ENCODE results near the gene SCG5.

SCG5 gene

DNA sequence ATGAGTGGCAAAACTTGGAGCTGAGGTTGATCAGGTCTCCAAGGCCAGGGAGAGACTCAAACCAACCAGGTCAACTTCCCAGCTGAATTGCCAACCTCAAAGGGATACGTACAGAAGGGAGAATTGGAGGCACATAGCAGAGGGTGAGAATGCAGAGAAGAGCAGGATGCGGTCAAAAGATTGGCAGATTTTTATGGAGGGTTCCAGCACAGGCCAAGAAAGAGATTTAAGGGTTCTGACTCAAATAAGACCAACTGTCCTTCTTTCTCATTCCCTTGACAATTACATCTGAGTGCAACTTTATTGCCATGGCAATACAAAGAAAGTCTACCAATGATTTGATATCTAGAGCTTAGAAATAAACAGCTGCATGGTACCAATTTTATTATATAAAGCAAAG lies 33.2 kb downstream of the SCG5 start:
- Mint-ChIP-seq H3K4me3 (no peak overlapping the region), H3K27ac (no peak overlapping the region), H3K4me1 (no peaks in the 10 kb centered on the region), H3K9me3 (no peaks in the 10 kb centered on the region), H3K36me3 (no peaks in the 10 kb centered on the region)
- ATAC-seq = no peak
- DNase-seq (ENCODE audit: low spot score in 2 of 2) = no peak

DNA sequence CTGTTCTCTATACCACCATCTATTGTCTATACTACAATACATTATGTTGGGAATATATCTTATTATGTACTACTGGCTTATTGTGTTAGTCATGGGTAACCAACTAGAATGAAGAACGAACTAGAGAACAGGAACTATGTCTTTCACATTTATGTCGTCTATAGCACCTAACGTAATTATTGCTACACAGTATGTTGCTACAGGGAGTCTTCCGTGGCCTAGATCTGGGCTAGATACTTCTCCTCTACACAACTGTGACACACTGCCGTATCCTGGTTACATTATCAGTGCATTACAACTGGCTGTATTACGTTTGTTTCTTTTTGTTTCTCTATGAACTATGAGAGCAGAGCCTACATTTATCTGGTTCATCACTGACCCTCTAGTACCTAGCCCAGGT lies 34.0 kb downstream of the SCG5 start:
- ATAC-seq (no peak), DNase-seq (ENCODE audit: low spot score in 2 of 2) (no peak)
- Mint-ChIP-seq H3K4me3 (no peak overlapping the region), H3K4me1 (no peaks in the 10 kb centered on the region), H3K9me3 (no peaks in the 10 kb centered on the region), H3K27ac (no peak overlapping the region), H3K36me3 (no peaks in the 10 kb centered on the region)

DNA sequence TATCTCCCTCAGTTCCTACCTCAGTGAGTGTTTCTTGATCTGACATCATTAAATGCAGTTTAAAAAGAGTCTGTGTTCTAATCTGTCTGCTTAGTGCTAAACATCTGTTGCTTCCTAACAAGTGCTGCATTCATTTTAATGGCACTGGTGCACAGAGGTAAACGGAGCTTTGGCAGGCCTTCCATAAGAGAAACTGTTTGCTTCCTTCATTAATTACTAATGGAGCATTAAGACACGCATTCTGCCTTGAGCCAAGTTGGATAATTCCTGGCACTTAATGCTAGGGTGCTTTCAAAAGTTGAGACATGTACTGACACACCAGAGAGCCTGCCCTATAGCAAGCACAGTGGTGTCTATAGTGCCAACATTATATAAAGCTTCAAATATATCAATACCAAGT lies 34.7 kb downstream of the SCG5 start:
- Mint-ChIP-seq H3K36me3 (no peaks in the 10 kb centered on the region), H3K4me1 (no peaks in the 10 kb centered on the region), H3K9me3 (no peaks in the 10 kb centered on the region), H3K4me3 (no peak overlapping the region), H3K27ac (no peak overlapping the region)
- DNase-seq (ENCODE audit: low spot score in 2 of 2) = no peak
- ATAC-seq = no peak

DNA sequence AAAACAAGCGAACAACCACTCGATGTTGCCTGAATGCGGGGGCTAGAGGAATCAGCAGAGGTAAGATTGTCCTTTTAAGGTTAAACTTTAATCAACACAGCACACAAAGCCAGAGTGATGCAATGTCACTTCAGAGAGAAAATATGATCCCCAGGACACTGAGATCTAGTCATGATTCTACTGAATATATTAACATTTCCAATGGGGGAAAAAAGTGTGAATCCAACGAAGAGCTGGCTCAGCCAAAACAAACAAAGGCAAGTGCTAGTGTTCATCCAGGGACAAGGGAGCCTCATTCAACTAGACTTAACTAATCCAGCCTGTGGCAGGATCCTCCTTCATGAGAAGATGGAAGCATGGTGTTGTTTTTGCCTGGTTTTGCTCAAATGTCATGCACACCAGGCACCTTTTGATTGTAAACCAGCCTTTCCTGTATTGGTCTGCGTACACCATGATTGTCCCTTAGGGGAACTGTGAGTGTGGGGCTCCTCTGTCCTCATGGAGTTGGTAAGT lies 35.8 kb downstream of the SCG5 start:
- no peak for ATAC-seq
- Mint-ChIP-seq H3K9me3 (no peaks in the 10 kb centered on the region), H3K4me1 (no peaks in the 10 kb centered on the region), H3K4me3 (no peak overlapping the region), H3K27ac (no peak overlapping the region), H3K36me3 (no peaks in the 10 kb centered on the region)
- no peak for DNase-seq (ENCODE audit: low spot score in 2 of 2)

DNA sequence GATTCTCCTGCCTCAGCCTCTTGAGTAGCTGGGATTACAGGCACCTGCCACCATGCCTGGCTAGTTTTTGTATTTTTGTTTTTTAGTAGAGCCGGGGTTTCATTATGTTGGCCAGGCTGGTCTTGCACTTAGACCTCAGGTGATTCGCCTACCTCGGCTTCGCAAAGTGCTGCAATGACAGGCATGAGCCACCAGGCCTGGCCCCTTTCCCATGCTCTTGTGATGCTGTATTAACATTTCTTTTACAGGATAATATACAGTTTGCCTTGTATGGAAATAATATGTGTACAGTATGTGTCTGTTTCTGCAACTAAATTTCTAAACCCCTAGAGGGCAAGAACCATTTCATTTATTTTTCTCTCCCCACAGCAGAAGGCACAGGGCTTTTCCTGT lies 37.8 kb downstream of the SCG5 start:
- Mint-ChIP-seq H3K4me3 (no peak overlapping the region), H3K27ac (no peak overlapping the region), H3K9me3 (no peaks in the 10 kb centered on the region), H3K4me1 (no peaks in the 10 kb centered on the region), H3K36me3 (no peaks in the 10 kb centered on the region)
- DNase-seq (ENCODE audit: low spot score in 2 of 2) (no peak), ATAC-seq (no peak)

DNA sequence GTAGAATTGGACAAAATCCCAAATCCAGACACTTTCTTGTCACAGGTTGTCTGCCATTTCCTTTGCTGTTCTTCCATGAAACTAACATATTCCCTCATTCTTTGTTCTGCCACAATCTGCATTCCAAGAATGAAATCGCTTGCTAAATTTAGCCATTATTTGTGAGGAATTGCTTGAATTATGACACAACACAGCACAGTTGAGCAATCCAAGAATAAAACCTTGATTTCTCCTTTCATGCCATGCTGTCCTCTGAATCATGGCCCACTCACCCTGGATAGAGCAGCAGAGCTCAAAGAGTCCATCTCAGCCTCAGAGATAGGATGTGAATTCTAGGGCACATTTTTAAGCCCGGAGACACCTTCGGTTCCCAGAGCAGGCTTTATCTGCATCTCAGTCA lies 41.1 kb downstream of the SCG5 start:
- no peak overlapping the region for H3K4me3 Mint-ChIP-seq
- no peak for ATAC-seq
- H3K9me3 Mint-ChIP-seq = no peaks in the 10 kb centered on the region
- H3K27ac Mint-ChIP-seq = no peak overlapping the region
- no peak for DNase-seq (ENCODE audit: low spot score in 2 of 2)
- H3K36me3 Mint-ChIP-seq = no peaks in the 10 kb centered on the region
- no peaks in the 10 kb centered on the region for H3K4me1 Mint-ChIP-seq

DNA sequence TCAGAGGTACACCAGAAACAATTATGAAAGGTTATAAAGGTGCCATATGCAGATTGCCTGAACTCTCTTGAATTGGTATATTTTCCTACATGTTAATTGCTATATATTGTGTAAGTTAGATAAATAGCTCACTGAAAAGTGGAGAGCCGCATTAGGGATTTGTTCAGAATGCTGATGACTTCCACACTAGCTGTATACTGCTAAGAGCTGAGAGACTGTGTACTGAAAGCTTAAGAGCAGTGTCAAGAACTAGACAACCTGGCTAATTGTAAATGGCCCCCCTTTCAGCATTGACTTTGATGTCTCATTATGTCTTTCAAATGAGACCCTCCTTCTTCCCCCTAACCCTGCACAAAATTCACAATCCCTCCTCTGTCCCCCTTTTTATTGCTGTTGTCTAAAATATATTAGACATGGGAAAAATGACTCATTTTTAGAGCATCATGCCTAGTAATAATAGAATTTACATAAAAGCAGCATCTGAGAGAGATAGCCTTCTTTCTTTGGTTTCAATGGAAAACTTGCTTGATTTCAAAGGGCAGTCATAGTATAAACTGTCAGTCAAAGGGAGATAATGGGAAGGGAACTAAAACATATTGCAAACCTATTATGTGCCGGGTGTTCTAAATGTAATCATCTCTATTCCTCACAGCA lies 41.6 kb downstream of the SCG5 start:
- H3K36me3 Mint-ChIP-seq = no peaks in the 10 kb centered on the region
- no peak overlapping the region for H3K27ac Mint-ChIP-seq
- H3K9me3 Mint-ChIP-seq = no peaks in the 10 kb centered on the region
- no peaks in the 10 kb centered on the region for H3K4me1 Mint-ChIP-seq
- H3K4me3 Mint-ChIP-seq = no peak overlapping the region
- DNase-seq (ENCODE audit: low spot score in 2 of 2) (no peak), ATAC-seq (no peak)

DNA sequence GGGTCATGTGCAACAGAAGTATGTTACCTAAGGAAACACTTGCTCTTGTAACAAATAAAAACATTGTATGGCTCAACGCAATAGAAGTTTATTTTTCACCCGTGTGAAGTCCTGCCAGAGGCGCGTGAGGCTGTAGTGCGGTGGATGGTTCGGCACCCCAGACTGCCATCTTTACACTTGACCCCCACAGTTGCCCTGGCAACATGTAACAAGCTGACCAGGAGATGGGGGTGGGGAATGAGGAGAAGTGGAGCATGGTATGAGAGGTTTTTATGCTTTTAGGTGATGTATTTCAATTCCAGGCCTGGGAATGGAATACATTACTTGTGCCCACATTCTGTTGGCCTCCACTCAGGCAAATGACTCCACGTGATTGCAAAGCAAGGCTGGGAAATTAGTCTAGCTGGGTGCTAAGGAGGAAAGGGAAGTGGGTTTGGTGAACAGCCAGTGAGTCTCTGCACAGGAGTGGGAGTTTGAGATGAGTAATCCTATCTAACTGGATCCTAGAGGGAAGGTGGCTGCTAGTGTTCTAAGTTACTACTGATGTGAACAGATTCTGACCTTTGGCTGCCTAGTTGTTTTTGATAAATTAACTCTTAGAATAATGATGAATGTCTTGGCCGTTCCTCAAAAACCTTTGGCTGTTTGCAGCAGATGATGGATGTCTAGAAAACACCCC lies 42.5 kb downstream of the SCG5 start:
- H3K27ac Mint-ChIP-seq = no peak overlapping the region
- ATAC-seq = peak; percentile 66
- no peaks in the 10 kb centered on the region for H3K9me3 Mint-ChIP-seq
- no peaks in the 10 kb centered on the region for H3K36me3 Mint-ChIP-seq
- no peaks in the 10 kb centered on the region for H3K4me1 Mint-ChIP-seq
- no peak overlapping the region for H3K4me3 Mint-ChIP-seq
- no peak for DNase-seq (ENCODE audit: low spot score in 2 of 2)

DNA sequence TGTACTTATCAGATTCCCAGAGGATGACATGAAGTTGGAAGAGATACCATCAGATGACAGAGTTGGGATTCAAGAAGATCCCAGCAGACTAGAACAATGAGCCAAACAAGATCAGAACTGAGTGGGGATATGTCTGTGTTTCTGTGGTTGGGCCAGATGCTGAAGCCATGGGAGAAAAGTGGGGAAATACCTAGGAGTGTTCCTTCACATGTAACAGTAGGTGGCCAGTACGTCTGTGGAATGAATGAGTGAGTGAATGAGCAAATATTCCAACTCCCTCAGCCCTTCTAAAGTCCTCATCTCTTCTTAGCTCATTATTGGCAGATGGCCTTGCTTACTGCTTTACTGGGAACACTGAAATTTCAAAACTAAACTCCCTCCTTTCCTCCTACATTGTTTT lies 44.1 kb downstream of the SCG5 start:
- Mint-ChIP-seq H3K36me3 (no peaks in the 10 kb centered on the region), H3K9me3 (no peaks in the 10 kb centered on the region), H3K4me1 (no peaks in the 10 kb centered on the region), H3K4me3 (no peak overlapping the region), H3K27ac (no peak overlapping the region)
- ATAC-seq (no peak), DNase-seq (ENCODE audit: low spot score in 2 of 2) (no peak)

DNA sequence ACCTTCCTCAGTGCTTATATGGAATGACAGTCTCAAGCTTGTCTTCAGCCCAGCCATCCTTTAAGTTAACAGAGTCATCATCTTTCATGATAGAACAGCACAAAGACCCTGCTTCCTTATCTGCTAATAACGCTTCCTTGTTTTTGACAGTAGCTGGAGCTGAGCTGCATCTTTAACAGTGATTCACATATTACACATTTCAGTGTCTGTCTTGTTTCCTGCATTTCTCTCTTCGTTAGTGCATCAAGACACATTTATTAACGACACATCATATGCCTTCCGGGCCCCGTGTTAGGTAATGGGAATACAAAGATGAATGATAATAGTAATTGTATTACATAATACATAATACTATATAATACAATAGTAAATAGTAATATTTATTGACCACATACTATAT lies 46.0 kb downstream of the SCG5 start:
- no peak overlapping the region for H3K4me3 Mint-ChIP-seq
- no peak overlapping the region for H3K27ac Mint-ChIP-seq
- no peak for ATAC-seq
- no peak for DNase-seq (ENCODE audit: low spot score in 2 of 2)
- no peaks in the 10 kb centered on the region for H3K4me1 Mint-ChIP-seq
- H3K9me3 Mint-ChIP-seq = no peaks in the 10 kb centered on the region
- H3K36me3 Mint-ChIP-seq = no peaks in the 10 kb centered on the region

DNA sequence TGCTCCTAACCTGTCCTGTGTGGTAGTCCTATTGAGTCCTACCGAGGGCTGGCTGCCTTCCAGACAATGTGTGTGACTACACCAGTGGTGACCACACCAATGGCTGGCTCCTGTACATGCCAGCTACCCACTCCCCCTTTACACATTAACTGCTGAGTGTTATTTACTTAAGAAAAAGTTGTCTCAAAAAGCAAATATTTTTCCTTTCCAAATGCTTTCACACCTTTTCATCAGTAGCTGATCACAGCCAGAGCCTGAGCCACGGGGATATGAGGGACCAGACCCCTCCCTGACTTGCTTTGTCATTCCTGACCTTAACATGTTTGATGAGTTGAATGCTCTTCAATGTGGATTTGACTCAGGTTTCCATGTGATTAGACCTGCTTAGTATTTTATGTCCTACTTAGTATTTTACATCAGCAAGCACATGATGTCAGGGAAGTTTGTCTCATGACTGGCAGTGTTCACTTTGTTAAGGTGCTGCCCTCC lies 46.7 kb downstream of the SCG5 start:
- no peak for DNase-seq (ENCODE audit: low spot score in 2 of 2)
- Mint-ChIP-seq H3K4me1 (no peaks in the 10 kb centered on the region), H3K9me3 (no peaks in the 10 kb centered on the region), H3K4me3 (no peak overlapping the region), H3K36me3 (no peaks in the 10 kb centered on the region), H3K27ac (no peak overlapping the region)
- ATAC-seq = no peak

DNA sequence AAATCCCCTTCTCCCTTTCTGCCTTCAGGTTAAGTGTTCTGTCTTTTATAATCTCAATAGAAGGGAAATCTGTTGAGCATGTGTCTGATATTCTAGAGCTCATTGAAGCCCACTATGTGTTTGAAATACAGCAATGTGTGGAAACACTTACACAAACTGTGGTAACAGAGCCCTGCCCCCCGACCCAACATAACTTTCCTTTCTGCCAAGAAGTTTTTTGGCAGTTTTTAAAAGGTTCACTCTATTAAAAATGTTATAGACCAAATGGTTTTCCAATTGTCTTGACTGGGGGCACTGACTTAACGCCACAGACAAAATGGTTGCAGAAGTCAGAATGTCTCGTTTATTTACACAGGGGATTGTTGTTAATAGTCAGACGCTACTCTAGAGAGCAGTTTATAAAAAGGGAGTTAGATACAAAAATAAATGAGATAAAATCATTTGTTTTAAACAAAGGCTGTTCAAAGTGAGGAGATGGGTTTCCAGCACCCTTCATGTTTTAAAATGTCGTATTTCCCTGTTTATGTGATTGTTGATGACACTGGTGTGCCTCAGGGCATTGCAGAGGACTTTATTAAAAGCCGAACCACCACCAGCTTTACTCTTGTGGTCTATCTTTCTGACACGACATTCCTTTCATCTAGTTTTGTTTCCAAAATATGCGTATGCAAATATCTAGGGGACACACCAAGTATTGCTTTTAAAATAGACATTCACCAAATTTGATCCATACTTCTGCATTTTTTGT lies 49.6 kb downstream of the SCG5 start:
- H3K4me1 Mint-ChIP-seq = no peaks in the 10 kb centered on the region
- DNase-seq (ENCODE audit: low spot score in 2 of 2) = no peak
- H3K27ac Mint-ChIP-seq = no peak overlapping the region
- H3K9me3 Mint-ChIP-seq = no peaks in the 10 kb centered on the region
- no peaks in the 10 kb centered on the region for H3K36me3 Mint-ChIP-seq
- no peak for ATAC-seq
- no peak overlapping the region for H3K4me3 Mint-ChIP-seq

DNA sequence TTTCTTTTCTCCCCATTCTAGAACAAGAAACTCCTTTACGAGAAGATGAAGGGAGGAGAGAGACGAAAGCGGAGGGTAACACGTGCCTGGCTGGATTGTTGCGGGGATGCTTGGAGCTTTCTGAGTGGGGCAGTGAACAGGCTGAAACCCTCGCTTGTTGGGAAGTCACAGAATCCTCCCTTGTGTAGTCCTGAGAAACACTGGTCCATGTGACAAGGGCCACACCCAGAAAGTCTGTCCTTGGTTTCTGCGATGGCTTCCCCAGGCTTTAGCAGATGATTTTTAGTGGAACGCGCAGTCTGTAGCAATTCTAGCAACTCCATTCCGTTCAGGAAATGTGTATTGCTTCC lies 50.2 kb downstream of the SCG5 start:
- no peak for DNase-seq (ENCODE audit: low spot score in 2 of 2)
- no peak for ATAC-seq
- H3K27ac Mint-ChIP-seq = no peak overlapping the region
- H3K36me3 Mint-ChIP-seq = no peaks in the 10 kb centered on the region
- H3K4me3 Mint-ChIP-seq = no peak overlapping the region
- H3K9me3 Mint-ChIP-seq = no peaks in the 10 kb centered on the region
- H3K4me1 Mint-ChIP-seq = no peaks in the 10 kb centered on the region

DNA sequence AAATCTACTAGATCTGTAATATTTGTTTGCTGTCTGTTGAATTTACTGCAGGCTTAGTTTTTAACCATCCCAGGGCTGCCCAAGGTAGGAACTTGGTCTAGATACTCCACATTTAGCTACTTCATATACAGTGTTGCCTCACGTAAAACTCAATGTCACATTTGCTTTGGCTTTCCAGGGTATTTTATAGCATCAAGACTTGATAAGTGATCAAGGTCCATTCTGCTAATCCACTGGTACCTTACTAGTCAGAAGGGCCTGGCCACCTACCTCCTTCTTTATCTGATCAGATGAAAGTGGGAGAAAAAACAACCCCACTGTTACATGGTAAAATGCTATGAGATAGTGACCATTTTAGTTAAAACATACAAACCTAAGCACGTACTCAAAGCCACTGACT lies 50.8 kb downstream of the SCG5 start:
- Mint-ChIP-seq H3K4me3 (no peak overlapping the region), H3K4me1 (no peaks in the 10 kb centered on the region), H3K27ac (no peak overlapping the region), H3K36me3 (no peaks in the 10 kb centered on the region), H3K9me3 (no peaks in the 10 kb centered on the region)
- ATAC-seq (no peak), DNase-seq (ENCODE audit: low spot score in 2 of 2) (no peak)

DNA sequence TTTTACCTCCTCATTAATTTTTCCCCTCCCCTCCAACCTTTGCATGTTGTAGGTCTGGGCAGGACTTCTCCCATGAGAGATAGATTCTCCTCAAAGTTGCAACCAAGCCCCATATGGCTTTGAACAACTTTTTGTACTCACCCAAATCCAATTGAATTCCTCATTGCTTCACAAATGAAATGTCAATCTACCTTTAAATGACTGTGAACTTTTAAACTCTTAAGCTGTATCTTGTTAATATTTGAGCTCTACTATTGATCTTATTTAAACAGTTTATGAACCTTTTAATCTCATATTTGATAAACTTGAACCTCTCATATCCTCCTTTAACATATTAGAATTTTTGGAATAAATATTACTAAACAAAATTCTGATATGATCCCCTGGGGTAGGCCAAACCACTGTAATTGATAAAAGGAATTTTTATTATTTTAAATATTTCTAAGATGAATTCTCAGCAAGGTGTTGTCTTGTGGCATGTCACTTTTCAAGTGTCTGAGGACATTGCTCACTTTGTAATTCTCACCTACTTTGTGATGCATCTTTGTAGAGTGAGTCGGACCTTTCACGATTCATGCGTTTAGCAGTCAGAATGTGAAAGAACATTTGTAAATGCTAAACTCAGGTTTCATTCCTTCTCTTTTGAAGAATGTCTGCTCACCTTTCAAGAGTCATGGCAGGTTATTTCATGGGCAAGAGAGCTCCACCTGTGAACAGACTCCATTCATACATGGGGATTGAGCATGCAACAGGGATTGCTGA lies 52.9 kb downstream of the SCG5 start:
- Mint-ChIP-seq H3K27ac (no peak overlapping the region), H3K36me3 (no peaks in the 10 kb centered on the region), H3K4me3 (no peak overlapping the region), H3K9me3 (no peaks in the 10 kb centered on the region), H3K4me1 (no peaks in the 10 kb centered on the region)
- DNase-seq (ENCODE audit: low spot score in 2 of 2) (no peak), ATAC-seq (no peak)

All from stimulated activated effector memory CD8-positive, alpha-beta T cell treated with anti-CD3 and anti-CD28 coated beads, Interleukin-12 subunit alpha, Interleukin-12 subunit beta, amount 100 ng/mL, for 72 hours (primary cell).